HCT116 (cell line): ENCODE measurements around the gene PPP1R15A. TPM values are rescaled to one million over a fixed set of nuclear protein-coding genes. Genes with fewer than 3 reads are reported as not detected.
A peak's percentile ranks its signal among the peaks of the same experiment; 100 is the strongest.

Experiments used
- ATAC-seq: fragments of 200-7000 bp; cut with Tn5 transposase; 2 replicates; pipeline ENCODE4 v1.9.1; 2020; ENCODE audit warnings: mild to moderate bottlenecking, moderate library complexity
- BruUV-seq: library from RNA; stranded (reverse); fragments of 400-500 nt; replicated peaks from 2 replicates; lab custom pipeline; 2021; lab: Mats Ljungman, UMichigan
- CTCF ChIA-PET: fragments of 300-600 bp; sonication (Branson Sonifier 250); formaldehyde crosslinking; loops from one replicate; lab custom pipeline; 2021; ENCODE audit warnings: antibody characterized with exemption; lab: Charles Lee
- POLR2A ChIA-PET: fragments of 300-600, 350-600 bp; sonication (Branson Sonifier 250); formaldehyde crosslinking; loops from one replicate; lab custom pipeline; 2021; ENCODE audit warnings: antibody characterized with exemption; lab: Charles Lee
- RAD21 ChIA-PET, 2 experiments: fragments of 300-600 bp; sonication (Branson Sonifier 250); formaldehyde crosslinking; loops; one replicate each; lab custom pipeline; 2023; ENCODE audit warnings: low total read pairs in 2 of 2; ENCODE audit not compliant: uncharacterized antibody in 2 of 2, unreplicated experiment in 2 of 2, low non-redundant PET in 1 of 2; lab: Charles Lee
- DNase-seq: peaks from one replicate; pipeline ENCODE4 v3.0.0-alpha.2; 2010; ENCODE audit warnings: low read depth, low spot score
- H2AFZ ChIP-seq: fragments of 200-600 bp; shearing (Covaris generic), sonication (generic); 2 replicates; pipeline ENCODE4 v1.6.1; 2017; ENCODE audit warnings: low read depth, mixed run types, mixed read lengths, antibody characterized with exemption, low read length; ENCODE audit not compliant: poor library complexity, severe bottlenecking
- H3K27ac ChIP-seq: 2 replicates; pipeline ENCODE4 v1.5.1; 2012; ENCODE audit warnings: low read depth, low read length
- H3K27me3 ChIP-seq: fragments of 200-600 bp; sonication (generic); 2 replicates; pipeline ENCODE4 v1.6.1; 2016; ENCODE audit warnings: mixed run types, low read length, mixed read lengths; ENCODE audit not compliant: insufficient read depth
- H3K36me3 ChIP-seq, 2 experiments: fragments of 200-500 bp in 1 of 2; fragments of 200-600 bp in 1 of 2; sonication (Bioruptor generic) in 1 of 2; sonication (generic) in 1 of 2; 2 replicates each; pipeline versions ENCODE4 v1.5.1 to v1.6.1; 2014 to 2016; ENCODE audit warnings: low read length in 2 of 2, inconsistent platforms in 1 of 2, mixed read lengths in 1 of 2, mixed run types in 1 of 2; ENCODE audit not compliant: insufficient read depth in 2 of 2, control insufficient read depth in 1 of 2
- H3K4me1 ChIP-seq, 2 experiments: fragments of 200-600 bp in 1 of 2; sonication (generic) in 1 of 2; 2 replicates each; pipeline versions ENCODE4 v1.5.1 to v1.6.1; 2012 to 2017; ENCODE audit warnings: low read length in 2 of 2, inconsistent platforms in 1 of 2, mild to moderate bottlenecking in 1 of 2, mixed read lengths in 1 of 2, mixed run types in 1 of 2, moderate library complexity in 1 of 2; ENCODE audit not compliant: insufficient read depth in 2 of 2, control insufficient read depth in 1 of 2
- H3K4me2 ChIP-seq: fragments of 200-600 bp; sonication (generic); 2 replicates; pipeline ENCODE4 v1.6.1; 2017; ENCODE audit warnings: mixed run types, low read length, mixed read lengths
- H3K4me3 ChIP-seq, 2 experiments: fragments of 200-600 bp in 1 of 2; sonication (generic) in 1 of 2; replicated peaks in 1 of 2; 2 replicates each; pipeline ENCODE4 v1.5.1; 2011 to 2016; ENCODE audit warnings: low read length in 2 of 2, control low read depth in 1 of 2, low read depth in 1 of 2, mild to moderate bottlenecking in 1 of 2, mixed read lengths in 1 of 2, mixed run types in 1 of 2
- H3K79me2 ChIP-seq: fragments of 200-600 bp; sonication (generic); 2 replicates; pipeline ENCODE4 v1.6.1; 2017; ENCODE audit warnings: mild to moderate bottlenecking, mixed run types, low read length, moderate library complexity, mixed read lengths; ENCODE audit not compliant: insufficient read depth
- H3K9ac ChIP-seq: fragments of 200-600 bp; sonication (generic); 2 replicates; pipeline ENCODE4 v1.6.1; 2016; ENCODE audit warnings: low read length, mixed read lengths
- H3K9me2 ChIP-seq: fragments of 200-600 bp; sonication (generic), shearing (Covaris generic); 2 replicates; pipeline ENCODE4 v1.6.1; 2017; ENCODE audit warnings: mixed run types, mild to moderate bottlenecking, moderate library complexity; ENCODE audit not compliant: insufficient read depth
- H3K9me3 ChIP-seq, 2 experiments: fragments of 200-500 bp in 1 of 2; fragments of 200-600 bp in 1 of 2; sonication (Bioruptor generic) in 1 of 2; sonication (generic) in 1 of 2; 2 replicates each; pipeline ENCODE4 v1.6.1; 2014 to 2017; ENCODE audit warnings: low read length in 2 of 2, mixed read lengths in 2 of 2, inconsistent platforms in 1 of 2, low read depth in 1 of 2, mild to moderate bottlenecking in 1 of 2, mixed run types in 1 of 2, moderate library complexity in 1 of 2; ENCODE audit not compliant: control insufficient read depth in 1 of 2, insufficient read depth in 1 of 2
- H4K20me1 ChIP-seq: fragments of 200-600 bp; sonication (generic), shearing (Covaris generic); 2 replicates; pipeline ENCODE4 v1.6.1; 2017; ENCODE audit warnings: mixed run types, mild to moderate bottlenecking, moderate library complexity; ENCODE audit not compliant: insufficient read depth
- ATF3 ChIP-seq: IDR thresholded peaks from 2 replicates; pipeline ENCODE4 v1.6.1; 2012
- CBX3 ChIP-seq: IDR thresholded peaks from 2 replicates; pipeline ENCODE4 v1.6.1; 2012; ENCODE audit warnings: low read depth
- CEBPB ChIP-seq: IDR thresholded peaks from 2 replicates; pipeline ENCODE4 v1.6.1; 2012; ENCODE audit warnings: low read depth
- EZH2 ChIP-seq: fragments of 200-600 bp; sonication (generic); IDR thresholded peaks from 2 replicates; pipeline ENCODE4 v1.6.1; 2017; ENCODE audit warnings: antibody characterized with exemption, mixed run types
- EZH2phosphoT487 ChIP-seq: fragments of 200-600 bp; IDR thresholded peaks from 2 replicates; pipeline ENCODE4 v1.6.1; 2018; ENCODE audit warnings: antibody characterized with exemption, borderline replicate concordance
- FOSL1 ChIP-seq: IDR thresholded peaks from 2 replicates; pipeline ENCODE4 v1.6.1; 2012; ENCODE audit warnings: low read depth
- POLR2A ChIP-seq: IDR thresholded peaks from 2 replicates; pipeline ENCODE4 v1.7.0; 2011; ENCODE audit warnings: borderline replicate concordance; ENCODE audit not compliant: insufficient read depth, insufficient read length; ENCODE audit errors: extremely low read depth
- POLR2AphosphoS5 ChIP-seq: IDR thresholded peaks from 2 replicates; pipeline ENCODE4 v1.6.1; 2011; ENCODE audit warnings: mild to moderate bottlenecking, low read depth, low read length, moderate library complexity
- RAD21 ChIP-seq: IDR thresholded peaks from 2 replicates; pipeline ENCODE4 v1.6.1; 2012; ENCODE audit warnings: low read depth, mild to moderate bottlenecking
- SIN3A ChIP-seq: IDR thresholded peaks from 2 replicates; pipeline ENCODE4 v1.6.1; 2012; ENCODE audit warnings: low read depth
- SP1 ChIP-seq: IDR thresholded peaks from 2 replicates; pipeline ENCODE4 v1.6.1; 2012; ENCODE audit warnings: low read depth
- SRF ChIP-seq: IDR thresholded peaks from 2 replicates; pipeline ENCODE4 v1.6.1; 2012; ENCODE audit warnings: low read depth
- TCF7L2 ChIP-seq: IDR thresholded peaks from 2 replicates; pipeline ENCODE4 v1.7.0; 2011; ENCODE audit warnings: borderline replicate concordance, inconsistent platforms; ENCODE audit not compliant: insufficient read depth, insufficient read length; ENCODE audit errors: extremely low read depth
- YY1 ChIP-seq: IDR thresholded peaks from 2 replicates; pipeline ENCODE4 v1.6.1; 2011; ENCODE audit warnings: low read length, low read depth, moderate library complexity, mild to moderate bottlenecking; ENCODE audit not compliant: insufficient replicate concordance; ENCODE audit errors: extremely low read depth
- intact Hi-C: fragments of 100-400 bp; cut with micrococcal nuclease; formaldehyde crosslinking; loops from 2 replicates; pipeline ENCODE4 v1.10.0; 2022
- total RNA-seq: library from RNA; stranded (reverse); gene quantifications from one replicate; pipeline ENCODE4 v1.2.1, GENCODE V29; 2021; ENCODE audit not compliant: unreplicated experiment
- TF ChIP-seq, protein P1 (sequence below), 3 experiments: fragments of 200-600 bp in 1 of 3; sonication (generic) in 1 of 3; IDR thresholded peaks in 2 of 3; conservative IDR thresholded peaks in 1 of 3; 2 replicates each; pipeline ENCODE4 v1.5.1; 2012 to 2017; ENCODE audit warnings: low read depth in 2 of 3, low read length in 2 of 3, antibody characterized with exemption in 1 of 3, borderline replicate concordance in 1 of 3, control low read depth in 1 of 3, mild to moderate bottlenecking in 1 of 3, mixed read lengths in 1 of 3, mixed run types in 1 of 3, moderate library complexity in 1 of 3; ENCODE audit not compliant: insufficient read depth in 1 of 3

Gene PPP1R15A
- total RNA-seq, 1 experiment from 2014 or later, result 50.3 TPM

DNA sequence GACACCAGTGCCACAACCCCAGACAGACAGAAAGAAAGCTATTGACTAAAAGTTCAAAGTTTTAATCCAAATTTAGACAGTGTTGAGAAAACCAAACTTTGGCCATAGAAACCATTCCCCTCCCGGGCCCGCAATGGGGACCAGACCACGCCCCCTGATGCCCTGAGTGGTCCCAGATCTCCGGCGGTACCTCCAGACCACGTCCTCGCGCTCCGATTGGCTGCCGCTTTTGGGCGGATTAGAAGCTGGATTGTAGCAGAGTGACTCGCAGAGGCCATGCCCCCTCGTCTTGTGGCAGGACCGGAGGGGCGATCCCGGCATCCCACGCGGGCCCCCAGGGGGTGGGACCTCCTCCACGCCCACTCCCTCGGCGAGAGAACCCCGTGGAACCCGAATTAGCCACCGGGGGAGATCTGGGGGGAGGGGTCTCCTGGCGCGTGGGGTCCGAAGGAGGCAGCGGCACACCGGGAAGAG lies 35.1 kb upstream of the PPP1R15A start:
- Histone ChIP-seq H4K20me1 (no peaks in the 10 kb centered on the region), H3K4me3 (peak overlapping the region in 1 of 2 experiments; percentile 29; a peak in 2 of 4 replicates), H3K27ac (peak overlapping the region; percentile 56; the same call in 1 of the 2 replicates), H3K36me3 (no peaks in the 10 kb centered on the region), H3K9ac (no peak overlapping the region; the same call in 1 of the 2 replicates), H3K4me2 (peak overlapping the region; percentile 52), H3K9me3 (no peaks in the 10 kb centered on the region), H3K4me1 (peaks cover 5 to 23% of the 10 kb centered on the region in 2 experiments; a peak in 3 of 4 replicates), H3K27me3 (no peaks in the 10 kb centered on the region), H2AFZ (no peak overlapping the region), H3K9me2 (no peaks in the 10 kb centered on the region), H3K79me2 (no peaks in the 10 kb centered on the region)
- BruUV-seq, result TSS peak; percentile 42
- ChIA-PET CTCF (interaction anchor here (1.6 kb wide), 1 partner anchor 134 kb away, joined by 7 read pairs; no protein-coding TSS in a partner anchor), RAD21 (interaction anchor here (1.0 to 1.2 kb wide), 2 partner anchors 42 kb away, joined by 3 read pairs; no protein-coding TSS in a partner anchor), POLR2A (interaction anchor here (1.3 kb wide), 1 partner anchor 35 kb away, joined by 4 read pairs; the partner anchor contains the start of gene PPP1R15A)
- TF ChIP-seq SRF (no peak), TCF7L2 (no peak), RAD21 (no peak), CBX3 (no peak), POLR2AphosphoS5 (no peak), POLR2A (no peak)
- peak; percentile 51 for DNase-seq
- ATAC-seq, result peak; percentile 79
- intact Hi-C loops, result no loop called here

DNA sequence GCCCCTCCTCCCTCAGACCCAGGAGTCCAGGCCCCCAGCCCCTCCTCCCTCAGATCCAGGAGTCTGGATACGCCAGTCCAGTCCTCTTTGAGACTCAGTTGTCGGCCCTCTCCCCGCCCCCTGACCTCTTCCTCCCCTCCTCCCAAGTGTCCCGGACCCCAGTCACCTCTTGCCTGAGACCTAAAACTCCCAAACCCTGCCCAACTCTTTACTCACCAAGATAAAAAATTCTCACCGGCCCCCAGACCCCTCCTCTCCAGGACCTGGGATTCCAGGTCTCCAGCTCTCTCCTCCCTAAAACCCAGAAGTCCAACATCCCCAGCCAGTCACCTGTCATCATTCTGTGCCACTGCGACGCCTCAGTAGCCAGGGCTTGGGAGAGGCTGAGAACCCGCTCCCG lies 34.5 kb upstream of the PPP1R15A start:
- ChIA-PET RAD21 (interaction anchor here in 1 of 2 experiments (1.0 kb wide), 1 partner anchor 42 kb away, joined by 3 read pairs; no protein-coding TSS in a partner anchor), CTCF (no interaction called here), POLR2A (interaction anchor here (0.7 to 1.3 kb wide), 3 partner anchors 34 to 52 kb away, joined by 4 to 7 read pairs (median 5); partner anchors contain the start of gene PPP1R15A)
- Histone ChIP-seq H3K9me2 (no peaks in the 10 kb centered on the region), H3K27me3 (no peaks in the 10 kb centered on the region), H3K4me2 (no peak overlapping the region), H3K4me1 (peaks cover 5 to 25% of the 10 kb centered on the region in 2 experiments; a peak in 3 of 4 replicates), H3K4me3 (no peak overlapping the region), H3K79me2 (no peaks in the 10 kb centered on the region), H3K36me3 (no peaks in the 10 kb centered on the region), H3K27ac (no peak overlapping the region), H4K20me1 (no peaks in the 10 kb centered on the region), H2AFZ (no peak overlapping the region), H3K9me3 (no peaks in the 10 kb centered on the region), H3K9ac (no peak overlapping the region)
- no peak for DNase-seq
- BruUV-seq, result no TSS peak
- no peak for ATAC-seq
- intact Hi-C loops, result no loop called here
- no peak for TF ChIP-seq POLR2AphosphoS5
- TF ChIP-seq, protein P1, sequence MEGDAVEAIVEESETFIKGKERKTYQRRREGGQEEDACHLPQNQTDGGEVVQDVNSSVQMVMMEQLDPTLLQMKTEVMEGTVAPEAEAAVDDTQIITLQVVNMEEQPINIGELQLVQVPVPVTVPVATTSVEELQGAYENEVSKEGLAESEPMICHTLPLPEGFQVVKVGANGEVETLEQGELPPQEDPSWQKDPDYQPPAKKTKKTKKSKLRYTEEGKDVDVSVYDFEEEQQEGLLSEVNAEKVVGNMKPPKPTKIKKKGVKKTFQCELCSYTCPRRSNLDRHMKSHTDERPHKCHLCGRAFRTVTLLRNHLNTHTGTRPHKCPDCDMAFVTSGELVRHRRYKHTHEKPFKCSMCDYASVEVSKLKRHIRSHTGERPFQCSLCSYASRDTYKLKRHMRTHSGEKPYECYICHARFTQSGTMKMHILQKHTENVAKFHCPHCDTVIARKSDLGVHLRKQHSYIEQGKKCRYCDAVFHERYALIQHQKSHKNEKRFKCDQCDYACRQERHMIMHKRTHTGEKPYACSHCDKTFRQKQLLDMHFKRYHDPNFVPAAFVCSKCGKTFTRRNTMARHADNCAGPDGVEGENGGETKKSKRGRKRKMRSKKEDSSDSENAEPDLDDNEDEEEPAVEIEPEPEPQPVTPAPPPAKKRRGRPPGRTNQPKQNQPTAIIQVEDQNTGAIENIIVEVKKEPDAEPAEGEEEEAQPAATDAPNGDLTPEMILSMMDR (IDR thresholded peaks at IDR 0.05 in 2 of 3, conservative IDR thresholded peaks at IDR 0.05 in 1 of 3; ENCODE audit: borderline replicate concordance in 1 of 3, insufficient read depth in 1 of 3, low read depth in 2 of 3, low read length in 2 of 3), result no peak
- no peak for TF ChIP-seq YY1
- TF ChIP-seq SRF, result no peak
- no peak for TF ChIP-seq CEBPB
- no peak for TF ChIP-seq EZH2phosphoT487
- TF ChIP-seq SP1, result no peak
- TF ChIP-seq FOSL1, result no peak
- TF ChIP-seq SIN3A, result no peak
- TF ChIP-seq CBX3, result no peak
- no peak for TF ChIP-seq ATF3
- no peak for TF ChIP-seq EZH2
- TF ChIP-seq POLR2A, result no peak
